Right renal pelvis (tissue), 4 donors: ENCODE results near the gene ARV1. TPM values are rescaled to one million over a fixed set of nuclear protein-coding genes. Genes with fewer than 3 reads are reported as not detected.
"Not testable (repeated sequence)": the region's sequence is repeated elsewhere in the genome, so short reads cannot be mapped to it uniquely, and the experiment has no call there.

Source experiments
- DNase-seq, 4 donors: peaks; one replicate each; pipeline ENCODE4 v3.0.0-alpha.2; 2013; ENCODE audit warnings: low read depth in 4 of 4, low spot score in 3 of 4, missing footprints in 1 of 4
- polyA plus RNA-seq, 4 donors: library from polyadenylated mRNA; unstranded; fragments of 120-200 nt; gene quantifications; one replicate each; pipeline ENCODE4 v1.2.1, GENCODE V29; 2013; ENCODE audit not compliant: insufficient read length in 4 of 4

The ARV1 gene
- polyA plus RNA-seq, 4 donors, result 24.7 to 33.5 (median 30.6) TPM

- DNase-seq, result peak in 1 of 4 donors; percentile 23
These were observed 62.2 kb downstream of the ARV1 start for GRCh38 chr1:231040800-231041718.

GRCh38 chr1:231041719-231042261 is 62.9 kb downstream of the ARV1 start:
- DNase-seq, result no peak

GRCh38 chr1:231044588-231044987 is 65.7 kb downstream of the ARV1 start:
- no peak for DNase-seq

GRCh38 chr1:231045286-231045685 is 66.4 kb downstream of the ARV1 start:
- DNase-seq, result no peak

GRCh38 chr1:231045921-231046729 is 67.2 kb downstream of the ARV1 start:
- not testable (repeated sequence) for DNase-seq

GRCh38 chr1:231046730-231047395 is 68.0 kb downstream of the ARV1 start:
- DNase-seq, result no peak

GRCh38 chr1:231047529-231047928 is 68.6 kb downstream of the ARV1 start:
- not testable (repeated sequence) for DNase-seq

GRCh38 chr1:231048419-231048818 is 69.5 kb downstream of the ARV1 start:
- DNase-seq, result not testable (repeated sequence)

GRCh38 chr1:231049121-231049979 is 70.5 kb downstream of the ARV1 start:
- DNase-seq, result no peak

Other genes starting within 250 kb of the ARV1 start
- 1 to 10 TPM in 2 of 4 donors, under 1 TPM in 2; 0.35 to 2.5 (median 0.92) TPM for gene CAPN9, start 231.7 kb upstream of the ARV1 start, polyA plus RNA-seq
- 10 to 100 TPM; 91.2 to 99.7 (median 94.9) TPM for gene C1orf198, start 110.6 kb upstream of the ARV1 start, polyA plus RNA-seq
- gene TTC13, start 233 bp upstream of the ARV1 start, polyA plus RNA-seq, result 10 to 100 TPM; 15.7 to 24.3 (median 17.6) TPM
- 10 to 100 TPM; 17.6 to 20.7 (median 18.9) TPM for gene FAM89A, start 61.2 kb downstream of the ARV1 start, polyA plus RNA-seq
- gene TRIM67, start 183.0 kb downstream of the ARV1 start, polyA plus RNA-seq, result under 1 TPM; 0.06 to 0.22 (median 0.10) TPM